Stomach smooth muscle (tissue), 2 donors: ENCODE data around the gene TFE3.
"Not testable (repeated sequence)": the region's sequence is repeated elsewhere in the genome, so short reads cannot be mapped to it uniquely, and the experiment has no call there.

Source experiments
- H3K27ac ChIP-seq: one replicate; pipeline ENCODE4 v1.7.0; 2013; ENCODE audit warnings: mild to moderate bottlenecking, low read length, inconsistent platforms
- H3K27me3 ChIP-seq, 2 donors: one replicate each; pipeline ENCODE4 v1.7.0; 2013; ENCODE audit warnings: low read length in 2 of 2; ENCODE audit not compliant: insufficient read depth in 2 of 2, control insufficient read depth in 1 of 2
- H3K36me3 ChIP-seq, 2 donors: one replicate each; pipeline ENCODE4 v1.7.0; 2013; ENCODE audit warnings: low read length in 2 of 2; ENCODE audit not compliant: control insufficient read depth in 2 of 2, insufficient read depth in 2 of 2
- H3K4me1 ChIP-seq: one replicate; pipeline ENCODE4 v1.7.0; 2013; ENCODE audit warnings: low read length; ENCODE audit not compliant: control insufficient read depth, insufficient read depth
- H3K4me3 ChIP-seq, 2 donors: one replicate each; pipeline ENCODE4 v1.7.0; 2013; ENCODE audit warnings: low read length in 2 of 2
- H3K9ac ChIP-seq, 2 donors: one replicate each; pipeline ENCODE4 v1.7.0; 2013; ENCODE audit warnings: low read length in 2 of 2, mild to moderate bottlenecking in 1 of 2
- H3K9me3 ChIP-seq, 2 donors: one replicate each; pipeline ENCODE4 v1.7.0; 2013; ENCODE audit warnings: low read length in 2 of 2; ENCODE audit not compliant: control insufficient read depth in 2 of 2
- donor health status: healthy.
- donor health status: Pancreatic carcinoma.

Gene TFE3

GRCh38 chrX:48999030-48999429 is 44.1 kb downstream of the TFE3 start:
- Histone ChIP-seq H3K27me3 (peaks cover 0 to 19% of the 10 kb centered on the region in 2 donors), H3K9ac (no peak overlapping the region), H3K36me3 (peaks cover 9 to 10% of the 10 kb centered on the region in 2 donors), H3K4me1 (peaks cover 12% of the 10 kb centered on the region), H3K4me3 (no peak overlapping the region), H3K9me3 (peaks cover 0 to 4% of the 10 kb centered on the region in 2 donors), H3K27ac (no peak overlapping the region)

GRCh38 chrX:48998391-48998790 is 44.8 kb downstream of the TFE3 start:
- Histone ChIP-seq H3K27me3 (peaks cover 0 to 20% of the 10 kb centered on the region in 2 donors), H3K4me1 (peaks cover 12% of the 10 kb centered on the region), H3K4me3 (no peak overlapping the region), H3K36me3 (peaks cover 9 to 10% of the 10 kb centered on the region in 2 donors), H3K27ac (no peak overlapping the region), H3K9me3 (peaks cover 0 to 4% of the 10 kb centered on the region in 2 donors), H3K9ac (no peak overlapping the region)

GRCh38 chrX:48997865-48998264 is 45.3 kb downstream of the TFE3 start:
- H3K9ac ChIP-seq = no peak overlapping the region
- no peak overlapping the region for H3K4me3 ChIP-seq
- H3K9me3 ChIP-seq = peaks cover 0 to 4% of the 10 kb centered on the region in 2 donors
- H3K36me3 ChIP-seq = peaks cover 10 to 13% of the 10 kb centered on the region in 2 donors
- H3K4me1 ChIP-seq = peaks cover 12% of the 10 kb centered on the region
- H3K27ac ChIP-seq = no peak overlapping the region
- peaks cover 0 to 22% of the 10 kb centered on the region in 2 donors for H3K27me3 ChIP-seq

- H3K4me3 ChIP-seq = no peak overlapping the region
- peaks cover 0 to 22% of the 10 kb centered on the region in 2 donors for H3K27me3 ChIP-seq
- peaks cover 0 to 4% of the 10 kb centered on the region in 2 donors for H3K9me3 ChIP-seq
- peaks cover 12% of the 10 kb centered on the region for H3K4me1 ChIP-seq
- H3K9ac ChIP-seq = no peak overlapping the region
- H3K36me3 ChIP-seq = peaks cover 10 to 13% of the 10 kb centered on the region in 2 donors
- H3K27ac ChIP-seq = no peak overlapping the region
Observed at GRCh38 chrX:48997455-48997854, 45.7 kb downstream of the TFE3 start.

- H3K4me1 ChIP-seq = peaks cover 12% of the 10 kb centered on the region
- H3K4me3 ChIP-seq = no peak overlapping the region
- peaks cover 0 to 2% of the 10 kb centered on the region in 2 donors for H3K9me3 ChIP-seq
- no peak overlapping the region for H3K27ac ChIP-seq
- H3K9ac ChIP-seq = no peak overlapping the region
- H3K27me3 ChIP-seq = peaks cover 0 to 22% of the 10 kb centered on the region in 2 donors
- peaks cover 10 to 13% of the 10 kb centered on the region in 2 donors for H3K36me3 ChIP-seq
Observed at GRCh38 chrX:48996969-48997368, 46.2 kb downstream of the TFE3 start.

GRCh38 chrX:48992341-48992740 is 50.8 kb downstream of the TFE3 start:
- Histone ChIP-seq H3K4me1 (no peaks in the 10 kb centered on the region), H3K9me3 (peaks cover 0 to 2% of the 10 kb centered on the region in 2 donors), H3K9ac (no peak overlapping the region), H3K4me3 (no peak overlapping the region), H3K27me3 (peaks cover 0 to 18% of the 10 kb centered on the region in 2 donors), H3K27ac (no peak overlapping the region), H3K36me3 (peaks cover 23 to 24% of the 10 kb centered on the region in 2 donors)

- Histone ChIP-seq H3K4me1 (no peaks in the 10 kb centered on the region), H3K27me3 (peaks cover 0 to 8% of the 10 kb centered on the region in 2 donors), H3K9ac (no peak overlapping the region), H3K4me3 (no peak overlapping the region), H3K9me3 (no peaks in the 10 kb centered on the region), H3K36me3 (peaks cover 17 to 25% of the 10 kb centered on the region in 2 donors), H3K27ac (no peak overlapping the region)
Observed at GRCh38 chrX:48989483-48989882, 53.7 kb downstream of the TFE3 start.

- no peaks in the 10 kb centered on the region for H3K9me3 ChIP-seq
- H3K27me3 ChIP-seq = peaks cover 0 to 6% of the 10 kb centered on the region in 2 donors
- peaks cover 20 to 27% of the 10 kb centered on the region in 2 donors for H3K36me3 ChIP-seq
- no peak overlapping the region for H3K9ac ChIP-seq
- H3K4me1 ChIP-seq = no peaks in the 10 kb centered on the region
- H3K4me3 ChIP-seq = no peak overlapping the region
- no peak overlapping the region for H3K27ac ChIP-seq
Observed at GRCh38 chrX:48983896-48984295, 59.3 kb downstream of the TFE3 start.

- H3K27ac ChIP-seq = no peak overlapping the region
- H3K36me3 ChIP-seq = peaks cover 12 to 23% of the 10 kb centered on the region in 2 donors
- no peaks in the 10 kb centered on the region for H3K4me1 ChIP-seq
- H3K9ac ChIP-seq = no peak overlapping the region
- no peak overlapping the region for H3K4me3 ChIP-seq
- H3K27me3 ChIP-seq = peaks cover 0 to 5% of the 10 kb centered on the region in 2 donors
- H3K9me3 ChIP-seq = no peaks in the 10 kb centered on the region
Observed at GRCh38 chrX:48983081-48983480, 60.1 kb downstream of the TFE3 start.

- Histone ChIP-seq H3K27me3 (peaks cover 0 to 3% of the 10 kb centered on the region in 2 donors), H3K36me3 (peaks cover 16 to 21% of the 10 kb centered on the region in 2 donors), H3K9me3 (no peaks in the 10 kb centered on the region), H3K4me1 (no peaks in the 10 kb centered on the region), H3K4me3 (no peak overlapping the region), H3K27ac (no peak overlapping the region), H3K9ac (no peak overlapping the region)
Observed at GRCh38 chrX:48981178-48981577, 62.0 kb downstream of the TFE3 start.

- H3K4me3 ChIP-seq, H3K9ac ChIP-seq, H3K27me3 ChIP-seq, H3K9me3 ChIP-seq, H3K27ac ChIP-seq, H3K4me1 ChIP-seq: not testable (repeated sequence)
- peaks cover 16 to 24% of the 10 kb centered on the region in 2 donors for H3K36me3 ChIP-seq
Observed at GRCh38 chrX:48980341-48980740, 62.8 kb downstream of the TFE3 start.
